PC-9 (cell line): ENCODE results near the gene PDE4D. TPM values are rescaled to one million over a fixed set of nuclear protein-coding genes. Genes with fewer than 3 reads are reported as not detected.

ENCODE experiments used
- BruUV-seq: library from RNA; stranded (reverse); fragments of 400-500 nt; replicated peaks from 2 replicates; lab custom pipeline; 2021; lab: Mats Ljungman, UMichigan
- CTCF ChIA-PET: fragments of 300-600 bp; sonication (Branson Sonifier 250); formaldehyde crosslinking; loops from one replicate; lab custom pipeline; 2022; ENCODE audit warnings: antibody characterized with exemption; lab: Charles Lee
- POLR2A ChIA-PET: fragments of 300-600 bp; sonication (Branson Sonifier 250); formaldehyde crosslinking; loops from one replicate; lab custom pipeline; 2022; ENCODE audit warnings: antibody characterized with exemption; ENCODE audit not compliant: unreplicated experiment; lab: Charles Lee
- DNase-seq, 2 experiments: peaks; one replicate each; pipeline versions ENCODE4 v3.0.0 to v3.0.0-alpha.2; 2015 to 2022; ENCODE audit warnings: mixed read lengths in 1 of 2
- H2AFZ ChIP-seq: fragments of 200-600 bp; sonication (generic); 2 replicates; pipeline ENCODE4 v1.8.1; 2017; ENCODE audit warnings: antibody characterized with exemption
- H3F3A ChIP-seq: fragments of 200-600 bp; sonication (generic); 2 replicates; pipeline ENCODE4 v1.8.1; 2017; ENCODE audit warnings: antibody characterized with exemption, mild to moderate bottlenecking, low read depth; ENCODE audit not compliant: insufficient read depth
- H3K27ac ChIP-seq: fragments of 200-600 bp; sonication (generic); 2 replicates; pipeline ENCODE4 v1.6.1; 2016; ENCODE audit warnings: mixed run types
- H3K27me3 ChIP-seq: fragments of 200-600 bp; sonication (generic); 2 replicates; pipeline ENCODE4 v1.6.1; 2016; ENCODE audit warnings: low read depth, mixed run types; ENCODE audit not compliant: insufficient read depth
- H3K36me3 ChIP-seq: fragments of 200-600 bp; sonication (generic); 2 replicates; pipeline ENCODE4 v1.6.1; 2016; ENCODE audit warnings: low read depth, mixed run types
- H3K4me1 ChIP-seq: fragments of 200-600 bp; sonication (generic); replicated peaks from 2 replicates; pipeline ENCODE4 v1.6.1; 2016; ENCODE audit warnings: mixed run types; ENCODE audit not compliant: insufficient read depth
- H3K4me2 ChIP-seq: fragments of 200-600 bp; sonication (generic); 2 replicates; pipeline ENCODE4 v1.6.1; 2017; ENCODE audit warnings: mixed run types
- H3K4me3 ChIP-seq: fragments of 200-600 bp; sonication (generic); 2 replicates; pipeline ENCODE4 v1.6.1; 2016; ENCODE audit warnings: mixed run types
- H3K79me2 ChIP-seq: fragments of 200-600 bp; sonication (generic); 2 replicates; pipeline ENCODE4 v1.6.1; 2017; ENCODE audit warnings: low read depth, mixed run types
- H3K9me2 ChIP-seq: fragments of 200-600 bp; sonication (generic); 2 replicates; pipeline ENCODE4 v1.8.1; 2017; ENCODE audit warnings: mild to moderate bottlenecking; ENCODE audit not compliant: insufficient read depth
- H3K9me3 ChIP-seq: fragments of 200-600 bp; sonication (generic); 2 replicates; pipeline ENCODE4 v1.8.1; 2016; ENCODE audit warnings: low read depth; ENCODE audit not compliant: insufficient read depth
- H4K20me1 ChIP-seq: fragments of 200-600 bp; sonication (generic); 2 replicates; pipeline ENCODE4 v1.8.1; 2017; ENCODE audit not compliant: insufficient read depth
- CTCF ChIP-seq: fragments of 200-600 bp; sonication (generic); conservative IDR thresholded peaks from 2 replicates; pipeline ENCODE4 v1.6.1; 2017; ENCODE audit warnings: mixed run types, antibody characterized with exemption, mild to moderate bottlenecking, moderate library complexity
- EZH2 ChIP-seq: fragments of 200-600 bp; sonication (generic); IDR thresholded peaks from 2 replicates; pipeline ENCODE4 v1.8.0; 2017; ENCODE audit warnings: antibody characterized with exemption, low read depth
- intact Hi-C: fragments of 100-400 bp; cut with micrococcal nuclease; formaldehyde crosslinking; loops from one replicate; pipeline ENCODE4 v1.10.0; 2022; ENCODE audit not compliant: unreplicated experiment
- total RNA-seq: library from RNA; stranded (reverse); gene quantifications from 2 replicates; pipeline ENCODE4 v1.2.3, GENCODE V29; 2021

PDE4D gene
- total RNA-seq, 1 experiment from 2014 or later, result 9.8 TPM

DNA sequence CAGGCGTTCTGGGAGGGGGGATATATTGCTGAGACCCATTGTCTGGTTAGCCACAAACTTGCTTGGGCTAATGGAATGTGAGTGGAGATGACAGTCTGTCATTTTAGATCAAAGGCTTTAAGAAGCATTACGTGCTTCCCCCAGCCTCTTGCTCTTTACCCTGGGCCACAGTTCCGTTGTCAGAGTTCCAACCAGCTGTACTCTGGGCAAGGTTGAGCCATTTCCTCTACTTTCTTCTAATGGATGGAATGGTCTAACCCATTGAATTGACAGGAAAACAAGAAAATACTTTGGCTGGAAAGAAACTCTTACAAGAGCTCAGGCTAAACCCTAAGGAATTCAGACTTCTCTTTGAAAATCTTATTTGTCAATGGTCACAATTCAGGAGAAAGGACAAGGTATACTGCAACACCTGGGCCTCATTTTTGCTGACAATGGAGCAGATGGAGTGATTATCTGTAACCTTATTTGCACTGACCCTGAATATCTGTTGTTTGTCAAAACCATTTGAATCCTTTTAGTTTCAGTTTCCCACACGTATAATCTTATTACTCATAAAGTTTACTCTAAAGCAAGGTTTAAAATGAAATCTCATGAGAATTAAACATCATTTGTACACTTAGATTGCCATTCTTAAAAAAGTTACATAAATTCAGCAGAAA, 231.4 kb downstream of the PDE4D start:
- Histone ChIP-seq H2AFZ (no peak overlapping the region), H4K20me1 (no peaks in the 10 kb centered on the region), H3K36me3 (no peaks in the 10 kb centered on the region), H3K79me2 (no peaks in the 10 kb centered on the region), H3K4me1 (peaks cover 8% of the 10 kb centered on the region), H3K9me2 (0 out of 2 replicates have a peak, but pooled peaks cover 3% of the 10 kb centered on the region), H3K27ac (no peak overlapping the region), H3K9me3 (no peaks in the 10 kb centered on the region), H3K4me3 (no peak overlapping the region), H3K4me2 (no peak overlapping the region), H3K27me3 (no peaks in the 10 kb centered on the region), H3F3A (no peaks in the 10 kb centered on the region)
- TF ChIP-seq CTCF, result no peak
- no peak for TF ChIP-seq EZH2
- DNase-seq, result no peak
- ChIA-PET POLR2A (no interaction called here), CTCF (no interaction called here)
- intact Hi-C loops, result no loop called here
- no TSS peak for BruUV-seq

GRCh38 chr5:59661311-59661710, 232.2 kb downstream of the PDE4D start:
- no peak overlapping the region for H2AFZ ChIP-seq
- H3K9me3 ChIP-seq, result no peaks in the 10 kb centered on the region
- no peaks in the 10 kb centered on the region for H3K27me3 ChIP-seq
- no peaks in the 10 kb centered on the region for H3F3A ChIP-seq
- H3K4me2 ChIP-seq, result no peak overlapping the region
- intact Hi-C loops, result no loop called here
- no TSS peak for BruUV-seq
- H3K27ac ChIP-seq, result no peak overlapping the region
- H3K4me1 ChIP-seq, result peaks cover 8% of the 10 kb centered on the region
- no peaks in the 10 kb centered on the region for H4K20me1 ChIP-seq
- DNase-seq, result peak in 1 of 2 experiments; percentile 61
- H3K36me3 ChIP-seq, result no peaks in the 10 kb centered on the region
- no peak for TF ChIP-seq CTCF
- no peak for TF ChIP-seq EZH2
- H3K79me2 ChIP-seq, result no peaks in the 10 kb centered on the region
- 0 out of 2 replicates have a peak, but pooled peaks cover 3% of the 10 kb centered on the region for H3K9me2 ChIP-seq
- ChIA-PET CTCF (interaction anchor here (0.7 kb wide), 1 partner anchor 15 kb away, joined by 3 read pairs; no protein-coding TSS in a partner anchor), POLR2A (no interaction called here)
- H3K4me3 ChIP-seq, result no peak overlapping the region

DNA sequence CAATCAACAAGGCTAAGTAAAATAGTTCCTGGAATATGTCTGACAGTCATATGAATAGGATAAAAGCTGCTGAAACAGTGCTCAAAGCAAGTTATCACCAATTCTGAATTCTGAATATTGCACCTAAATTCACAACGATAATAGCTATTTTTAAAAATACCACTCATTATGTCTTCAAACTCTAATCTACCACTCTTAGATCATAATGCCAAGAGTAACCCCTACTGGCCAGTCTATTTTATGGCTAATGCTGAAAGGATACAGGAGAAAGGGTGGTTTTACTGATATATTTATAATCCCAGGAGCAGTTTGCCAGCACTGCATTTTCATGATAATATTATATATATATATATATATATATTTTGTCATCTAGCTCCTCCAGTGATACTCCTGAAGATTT, 232.8 kb downstream of the PDE4D start:
- intact Hi-C loops, result loop anchor here (1.0 kb wide), 1 partner anchor 154 kb away; no protein-coding TSS in a partner anchor
- Histone ChIP-seq H3K9me2 (0 out of 2 replicates have a peak, but pooled peaks cover 3% of the 10 kb centered on the region), H3K9me3 (no peaks in the 10 kb centered on the region), H3K4me3 (no peak overlapping the region), H3K4me2 (no peak overlapping the region), H2AFZ (peak overlapping the region; percentile 17; the same call in 1 of the 2 replicates), H3K27me3 (no peaks in the 10 kb centered on the region), H3K79me2 (no peaks in the 10 kb centered on the region), H3F3A (no peaks in the 10 kb centered on the region), H4K20me1 (no peaks in the 10 kb centered on the region), H3K36me3 (no peaks in the 10 kb centered on the region), H3K4me1 (peaks cover 8% of the 10 kb centered on the region), H3K27ac (no peak overlapping the region)
- no TSS peak for BruUV-seq
- DNase-seq, result no peak
- POLR2A ChIA-PET, result no interaction called here
- CTCF ChIA-PET, result interaction anchor here (0.6 to 1.0 kb wide), 5 partner anchors 15 to 365 kb away, joined by 3 to 6 read pairs (median 3); no protein-coding TSS in a partner anchor
- TF ChIP-seq CTCF, result peak; percentile 52
- no peak for TF ChIP-seq EZH2
